GM12875 (cell line): ENCODE results near the gene TMEM101.
A peak's percentile ranks its signal among the peaks of the same experiment; 100 is the strongest.

ENCODE experiments used
- H3K4me3 ChIP-seq: one replicate; pipeline ENCODE4 v1.5.1; 2011; ENCODE audit warnings: low read depth, low read length, control low read depth
- TF ChIP-seq, protein P1 (sequence below): IDR thresholded peaks from 2 replicates; pipeline ENCODE4 v1.5.1; 2011; ENCODE audit warnings: low read depth, mild to moderate bottlenecking, control low read depth, inconsistent platforms, low read length, moderate library complexity, borderline replicate concordance; ENCODE audit not compliant: insufficient read depth

TMEM101 gene

DNA sequence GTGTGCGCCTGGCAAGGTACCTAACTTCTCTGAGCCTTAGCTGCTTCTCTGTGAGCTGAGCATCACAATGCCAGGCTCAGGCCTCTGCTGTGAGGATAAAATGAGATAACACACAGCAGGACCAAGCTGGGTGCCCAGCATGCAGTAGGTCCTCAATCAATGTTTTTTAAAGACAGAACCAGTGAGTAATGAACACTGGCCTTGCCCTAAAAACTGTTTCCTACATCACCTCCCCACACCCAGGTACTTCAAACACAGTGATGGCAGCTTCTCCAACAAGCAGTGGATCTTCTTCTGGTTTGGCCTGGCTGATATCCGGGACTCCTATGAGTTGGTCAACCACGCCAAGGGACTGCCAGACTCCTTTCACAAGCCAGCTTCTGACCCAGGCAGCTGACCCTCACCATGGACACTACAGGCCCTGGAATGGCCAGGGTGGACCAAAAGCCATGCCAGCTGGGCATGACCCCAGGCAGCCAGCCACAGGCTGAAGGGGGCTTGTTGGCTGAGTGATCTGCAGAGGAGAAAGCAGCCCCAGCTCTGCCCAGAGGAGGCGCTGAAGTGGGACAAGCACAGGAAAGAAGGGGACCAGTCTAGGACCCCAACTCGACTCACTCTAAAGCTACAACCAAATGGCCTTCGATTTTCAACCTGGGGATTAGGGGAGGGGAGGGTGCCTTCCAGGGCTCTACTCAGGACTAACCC is 6.4 kb downstream of the TMEM101 start:
- TF ChIP-seq, protein P1, sequence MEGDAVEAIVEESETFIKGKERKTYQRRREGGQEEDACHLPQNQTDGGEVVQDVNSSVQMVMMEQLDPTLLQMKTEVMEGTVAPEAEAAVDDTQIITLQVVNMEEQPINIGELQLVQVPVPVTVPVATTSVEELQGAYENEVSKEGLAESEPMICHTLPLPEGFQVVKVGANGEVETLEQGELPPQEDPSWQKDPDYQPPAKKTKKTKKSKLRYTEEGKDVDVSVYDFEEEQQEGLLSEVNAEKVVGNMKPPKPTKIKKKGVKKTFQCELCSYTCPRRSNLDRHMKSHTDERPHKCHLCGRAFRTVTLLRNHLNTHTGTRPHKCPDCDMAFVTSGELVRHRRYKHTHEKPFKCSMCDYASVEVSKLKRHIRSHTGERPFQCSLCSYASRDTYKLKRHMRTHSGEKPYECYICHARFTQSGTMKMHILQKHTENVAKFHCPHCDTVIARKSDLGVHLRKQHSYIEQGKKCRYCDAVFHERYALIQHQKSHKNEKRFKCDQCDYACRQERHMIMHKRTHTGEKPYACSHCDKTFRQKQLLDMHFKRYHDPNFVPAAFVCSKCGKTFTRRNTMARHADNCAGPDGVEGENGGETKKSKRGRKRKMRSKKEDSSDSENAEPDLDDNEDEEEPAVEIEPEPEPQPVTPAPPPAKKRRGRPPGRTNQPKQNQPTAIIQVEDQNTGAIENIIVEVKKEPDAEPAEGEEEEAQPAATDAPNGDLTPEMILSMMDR: no peak
- H3K4me3 ChIP-seq: no peak overlapping the region

DNA sequence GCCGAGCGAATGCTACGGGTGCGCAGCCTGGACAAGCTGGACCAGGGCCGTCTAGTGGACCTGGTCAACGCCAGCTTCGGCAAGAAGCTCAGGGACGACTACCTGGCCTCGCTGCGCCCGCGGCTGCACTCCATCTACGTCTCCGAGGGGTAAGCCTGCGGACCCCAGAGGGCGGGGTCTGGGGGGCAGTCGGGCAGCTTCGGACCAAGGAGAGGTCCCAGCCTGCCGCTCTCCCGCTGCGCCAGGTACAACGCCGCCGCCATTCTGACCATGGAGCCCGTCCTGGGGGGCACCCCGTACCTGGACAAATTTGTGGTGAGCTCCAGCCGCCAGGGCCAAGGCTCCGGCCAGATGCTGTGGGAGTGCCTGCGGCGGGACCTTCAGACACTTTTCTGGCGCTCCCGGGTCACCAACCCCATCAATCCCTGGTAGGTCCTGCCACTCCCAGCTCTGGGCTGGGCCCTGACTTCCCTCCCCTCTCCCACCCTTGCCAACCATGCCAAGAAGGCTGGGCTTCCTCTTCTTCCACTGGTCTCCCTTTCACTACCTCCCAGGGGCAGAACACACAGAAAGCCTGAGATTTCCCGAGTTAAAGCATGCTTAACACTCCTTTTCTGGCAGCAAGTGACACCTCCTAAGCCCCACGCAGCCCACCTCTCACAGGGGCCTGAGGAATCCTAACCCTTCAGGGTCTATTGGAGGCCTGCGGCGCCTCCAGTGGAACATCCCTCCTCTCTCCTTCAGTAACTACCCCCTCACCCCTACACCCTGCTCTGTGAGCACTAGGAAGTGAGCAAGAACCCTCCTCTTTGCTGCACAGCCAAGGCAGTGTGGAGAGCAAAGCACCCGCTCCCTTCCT is 7.2 kb downstream of the TMEM101 start:
- TF ChIP-seq, protein P1: no peak
- peak overlapping the region; percentile 66 for H3K4me3 ChIP-seq

DNA sequence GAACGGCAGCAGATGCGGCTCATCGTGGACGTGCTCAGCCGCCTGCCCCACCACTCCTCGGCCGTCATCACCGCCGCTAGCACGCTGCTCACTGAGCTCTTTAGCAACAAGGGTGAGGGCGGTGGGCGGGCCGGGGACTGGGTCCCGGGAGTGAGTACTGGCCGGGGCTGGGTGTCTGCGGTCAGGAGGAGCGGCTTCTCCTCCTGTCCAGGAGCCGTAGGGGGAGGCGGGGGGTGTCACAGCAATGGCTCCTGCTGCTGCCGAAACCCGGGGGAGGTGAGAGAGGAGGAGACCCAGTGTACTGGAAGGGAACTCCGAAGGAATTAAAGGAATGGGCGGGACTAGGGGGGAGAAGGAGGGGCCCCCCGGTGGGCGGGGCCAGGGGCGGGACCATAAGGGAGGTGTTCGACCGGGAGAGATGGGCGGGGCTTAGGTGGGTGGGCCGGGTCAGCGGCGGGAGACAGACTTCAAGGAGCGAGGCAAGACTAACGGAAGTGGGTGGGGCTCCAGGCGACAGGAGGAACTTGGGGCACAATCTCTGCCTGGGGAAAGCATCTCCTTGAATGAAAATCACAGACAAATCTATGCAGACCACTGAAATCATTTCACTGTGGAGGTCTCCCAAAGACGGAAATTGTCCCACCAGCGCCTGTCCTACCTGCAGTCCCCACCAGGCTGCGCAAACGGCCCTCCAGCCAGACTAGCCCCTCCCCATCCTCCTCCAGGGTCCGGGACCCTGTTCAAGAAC is 8.0 kb downstream of the TMEM101 start:
- peak overlapping the region; percentile 66 for H3K4me3 ChIP-seq

DNA sequence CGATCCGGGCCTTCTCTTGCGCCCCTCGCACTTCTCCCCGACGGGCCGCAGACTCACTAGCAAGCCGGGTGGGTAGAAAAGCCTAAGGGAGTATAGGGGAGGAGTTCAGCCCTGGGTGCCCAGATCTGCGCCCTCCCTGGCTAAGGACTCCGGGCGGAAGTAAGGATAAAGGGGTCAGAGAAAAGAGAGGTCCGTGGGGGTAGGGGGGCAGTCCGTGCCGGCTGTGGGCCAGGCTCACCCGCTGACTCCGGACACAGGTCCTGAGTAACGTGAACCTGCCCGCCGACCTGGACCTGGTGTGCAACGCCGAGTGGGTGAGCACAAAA is 8.5 kb downstream of the TMEM101 start:
- TF ChIP-seq, protein P1: no peak
- peak overlapping the region; percentile 33 for H3K4me3 ChIP-seq

More for the DNA sequence above, 8.0 kb downstream of the TMEM101 start:
- TF ChIP-seq, protein P1: peak; percentile 56

DNA sequence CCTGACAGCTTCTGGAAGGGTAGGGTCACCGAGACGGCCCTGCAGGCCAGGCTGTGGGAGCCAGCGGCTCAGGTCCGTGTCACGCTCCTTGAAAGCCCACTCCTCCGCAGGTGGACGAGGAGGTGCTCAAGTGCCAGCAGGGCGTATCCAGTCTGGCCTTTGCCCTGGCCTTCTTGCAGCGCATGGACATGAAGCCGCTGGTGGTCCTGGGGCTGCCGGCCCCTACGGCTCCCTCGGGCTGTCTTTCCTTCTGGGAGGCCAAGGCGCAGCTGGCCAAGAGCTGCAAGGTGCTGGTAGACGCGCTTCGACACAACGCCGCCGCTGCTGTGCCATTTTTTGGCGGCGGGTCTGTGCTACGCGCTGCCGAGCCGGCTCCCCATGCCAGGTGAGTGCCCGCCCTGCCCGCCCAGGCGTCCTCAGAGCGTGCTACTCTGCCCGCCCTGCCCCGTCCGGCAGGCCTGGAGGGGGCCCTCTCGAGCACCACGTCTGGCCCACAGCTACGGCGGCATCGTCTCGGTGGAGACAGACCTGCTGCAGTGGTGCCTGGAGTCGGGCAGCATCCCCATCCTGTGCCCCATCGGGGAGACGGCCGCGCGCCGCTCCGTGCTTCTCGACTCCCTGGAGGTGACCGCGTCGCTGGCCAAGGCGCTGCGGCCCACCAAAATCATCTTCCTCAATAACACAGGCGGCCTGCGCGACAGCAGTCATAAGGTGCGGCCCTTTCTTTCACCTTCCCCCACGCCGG is 9.1 kb downstream of the TMEM101 start:
- TF ChIP-seq, protein P1: 0 out of 2 replicates have a peak, but pooled peaks have one; percentile 12
- H3K4me3 ChIP-seq: no peak overlapping the region

DNA sequence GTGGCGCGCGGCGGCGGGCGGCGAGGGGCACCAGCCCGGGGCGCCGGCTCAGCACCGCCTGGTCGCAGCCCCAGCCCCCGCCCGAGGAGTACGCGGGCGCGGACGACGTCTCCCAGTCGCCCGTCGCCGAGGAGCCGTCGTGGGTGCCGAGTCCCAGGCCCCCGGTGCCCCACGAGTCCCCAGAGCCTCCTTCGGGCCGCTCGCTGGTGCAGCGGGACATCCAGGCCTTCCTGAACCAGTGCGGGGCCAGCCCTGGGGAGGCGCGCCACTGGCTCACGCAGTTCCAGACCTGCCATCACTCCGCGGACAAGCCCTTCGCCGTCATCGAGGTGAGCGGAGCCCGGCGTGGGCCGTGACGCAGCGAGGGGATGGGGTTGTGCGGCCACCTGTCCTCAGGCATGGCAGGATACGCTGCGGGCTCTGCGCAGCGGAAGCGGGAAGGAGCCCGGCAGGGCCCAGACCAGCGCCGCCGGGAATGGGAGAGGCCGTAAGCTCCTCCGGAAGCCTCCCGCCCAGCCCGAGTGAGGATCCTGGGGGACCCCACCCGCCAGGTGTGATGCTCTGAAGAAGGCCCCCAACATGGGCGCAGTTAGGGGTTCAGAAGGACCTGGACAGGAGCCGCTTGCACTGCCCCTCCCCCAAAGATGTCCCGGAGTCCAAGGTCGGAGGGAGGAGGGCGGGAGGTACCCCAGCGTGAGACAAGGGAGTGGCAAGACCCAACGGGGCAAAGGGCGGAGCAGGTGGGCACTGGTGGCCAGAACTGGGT is 9.8 kb downstream of the TMEM101 start:
- TF ChIP-seq, protein P1: no peak
- H3K4me3 ChIP-seq: no peak overlapping the region
